Adrenal gland (tissue), 5 donors: Measurements from ENCODE around the gene LY86.

ENCODE experiments used
- CTCF ChIP-seq, 6 experiments: fragments of 450-650 bp in 4 of 6; fragments of 200-600 bp in 2 of 6; sonication (generic) in 1 of 6; IDR thresholded peaks; 1 replicate in 5 of 6; 2 replicates in 1 of 6; pipeline versions ENCODE4 v1.5.1 to v1.8.0; 2016 to 2021; ENCODE audit warnings: antibody characterized with exemption in 6 of 6, mild to moderate bottlenecking in 2 of 6, moderate library complexity in 1 of 6
- POLR2A ChIP-seq, 2 donors: fragments of 450-650 bp; IDR thresholded peaks; one replicate each; pipeline ENCODE4 v1.6.1; 2017; ENCODE audit warnings: antibody characterized with exemption in 2 of 2, mild to moderate bottlenecking in 2 of 2, moderate library complexity in 1 of 2
- donor health status: DM: no; HTN: no; CAD: no.

GRCh38 chr6:6661684-6662083 is 73.2 kb downstream of the LY86 start:
- TF ChIP-seq CTCF (IDR thresholded peaks at IDR 0.05) (no peak), POLR2A (IDR thresholded peaks at IDR 0.05) (no peak)
